Activated CD4-positive, alpha-beta T cell treated with anti-CD3 and anti-CD28 coated beads, Interleukin-2, amount 10 ng/mL, durations not matched to agents 24 days and 14 days (primary cell): ENCODE data around the gene INPP5A. TPM values are rescaled to one million over a fixed set of nuclear protein-coding genes. Genes with fewer than 3 reads are reported as not detected.

Experiments used
- DNase-seq: peaks from one replicate; pipeline ENCODE4 v3.0.0; 2022
- H3K27ac Mint-ChIP-seq: one replicate; pipeline ENCODE4 v1.8.0; 2022; ENCODE audit warnings: mild to moderate bottlenecking, mixed read lengths
- H3K27me3 Mint-ChIP-seq: one replicate; pipeline ENCODE4 v1.8.0; 2022; ENCODE audit warnings: mixed read lengths
- H3K36me3 Mint-ChIP-seq: one replicate; pipeline ENCODE4 v1.8.0; 2022; ENCODE audit warnings: low read depth, mild to moderate bottlenecking, mixed read lengths
- H3K4me1 Mint-ChIP-seq: one replicate; pipeline ENCODE4 v1.8.0; 2021; ENCODE audit warnings: mixed read lengths
- H3K4me3 Mint-ChIP-seq: one replicate; pipeline ENCODE4 v1.8.0; 2022; ENCODE audit warnings: mild to moderate bottlenecking, moderate library complexity, mixed read lengths
- H3K9me3 Mint-ChIP-seq: one replicate; pipeline ENCODE4 v1.8.0; 2021; ENCODE audit warnings: mixed read lengths
- intact Hi-C: fragments of 100-400 bp; cut with micrococcal nuclease; formaldehyde crosslinking; loops from one replicate; pipeline ENCODE4 v1.15.1; 2023
- total RNA-seq: library from RNA; stranded (reverse); gene quantifications from 2 replicates; pipeline ENCODE4 v1.2.3, GENCODE V29; 2022

INPP5A gene
- total RNA-seq, 1 donor from 2014 or later, result 10.3 TPM

DNA sequence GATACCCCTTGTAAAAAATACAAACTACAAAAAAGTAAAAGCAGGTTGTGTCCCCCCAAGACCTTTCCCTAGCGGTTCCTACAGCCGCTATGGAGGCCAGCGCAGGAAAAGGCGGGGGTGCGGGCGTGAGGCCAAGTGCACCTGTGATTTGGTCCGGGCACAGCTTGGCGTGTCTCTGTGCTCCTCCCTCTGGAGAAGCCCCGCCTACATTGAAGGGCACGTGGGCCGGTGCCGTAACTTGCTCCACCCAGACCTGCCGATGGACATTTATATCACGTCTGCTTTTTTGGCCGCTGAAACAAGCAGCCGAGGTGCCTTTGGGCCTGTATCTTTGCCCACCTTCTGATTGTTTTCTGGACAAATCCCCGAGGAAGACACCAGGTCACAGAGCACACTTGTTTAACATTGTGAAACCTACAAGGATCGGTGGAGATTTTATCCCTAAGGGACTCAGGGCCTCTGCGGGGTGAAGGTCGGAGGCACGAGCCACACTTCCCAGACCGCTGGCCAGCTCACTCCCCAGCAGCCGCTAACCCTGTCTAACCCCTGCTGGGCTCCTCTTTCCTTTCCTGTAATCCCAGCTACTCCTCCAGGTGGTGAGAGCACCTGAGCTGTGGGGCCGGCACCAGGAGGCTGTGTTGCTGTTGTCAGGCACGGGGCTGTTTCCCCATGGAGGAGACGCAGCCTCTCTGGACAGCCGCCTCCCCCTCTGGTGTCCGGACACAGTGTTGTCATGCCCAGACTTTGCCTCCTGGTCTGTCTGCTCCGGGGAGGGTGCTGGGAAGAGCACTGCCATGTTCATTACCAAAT lies 18.8 kb upstream of the INPP5A start:
- H3K4me3 Mint-ChIP-seq, result no peak overlapping the region
- intact Hi-C loops, result no loop called here
- H3K27ac Mint-ChIP-seq, result no peak overlapping the region
- no peaks in the 10 kb centered on the region for H3K27me3 Mint-ChIP-seq
- H3K9me3 Mint-ChIP-seq, result no peaks in the 10 kb centered on the region
- no peak for DNase-seq
- no peaks in the 10 kb centered on the region for H3K4me1 Mint-ChIP-seq
- no peaks in the 10 kb centered on the region for H3K36me3 Mint-ChIP-seq

DNA sequence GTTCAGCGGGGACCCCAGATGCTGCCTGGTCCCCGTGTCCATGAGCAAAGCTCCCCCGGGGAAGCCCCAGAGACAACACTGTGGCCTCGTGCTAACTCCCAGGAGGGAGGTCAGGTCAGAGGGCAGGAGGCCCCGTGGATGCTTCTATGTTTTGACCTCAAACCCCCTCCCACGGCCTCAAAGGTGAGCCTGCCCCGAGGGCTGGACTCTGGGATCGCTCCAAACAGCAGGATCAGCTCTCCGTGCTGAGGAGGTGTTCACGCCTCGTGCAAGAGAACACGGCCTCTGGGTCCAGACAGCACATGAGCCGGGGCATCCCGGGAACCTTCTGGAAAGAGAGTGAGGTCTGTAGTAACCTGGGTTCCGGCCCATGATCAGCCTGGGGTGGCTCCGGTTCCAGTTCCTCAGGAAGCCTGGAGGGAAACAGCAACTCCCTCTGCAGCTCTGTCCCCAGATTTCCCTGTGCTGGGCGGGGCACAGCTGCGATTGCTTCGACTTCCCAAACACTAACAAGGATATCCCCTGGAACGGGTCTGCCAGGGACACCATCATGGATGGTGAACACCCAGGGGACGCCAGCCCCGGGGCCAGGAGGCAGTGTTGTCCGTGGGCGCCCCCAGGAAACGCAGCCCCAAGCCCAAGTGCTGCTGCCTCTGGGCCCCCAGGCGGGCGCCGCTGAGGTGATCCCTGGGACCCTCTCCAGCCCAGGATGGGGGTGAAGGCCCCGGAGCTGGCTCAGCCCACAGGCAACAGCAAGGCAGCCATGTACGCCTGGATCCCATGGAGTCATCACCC lies 18.0 kb upstream of the INPP5A start:
- Mint-ChIP-seq H3K4me1 (no peaks in the 10 kb centered on the region), H3K27me3 (no peaks in the 10 kb centered on the region), H3K9me3 (no peaks in the 10 kb centered on the region), H3K27ac (no peak overlapping the region), H3K36me3 (no peaks in the 10 kb centered on the region), H3K4me3 (no peak overlapping the region)
- DNase-seq, result no peak
- intact Hi-C loops, result no loop called here

- H3K9me3 Mint-ChIP-seq, result no peaks in the 10 kb centered on the region
Measured at GRCh38 chr10:132520177-132520811, 17.3 kb upstream of the INPP5A start.

GRCh38 chr10:132521041-132521465 lies 16.5 kb upstream of the INPP5A start:
- Mint-ChIP-seq H3K4me1 (no peaks in the 10 kb centered on the region), H3K9me3 (no peaks in the 10 kb centered on the region), H3K36me3 (no peaks in the 10 kb centered on the region), H3K27me3 (peaks cover 7% of the 10 kb centered on the region), H3K4me3 (no peak overlapping the region), H3K27ac (no peak overlapping the region)
- no peak for DNase-seq
- intact Hi-C loops, result no loop called here

More at GRCh38 chr10:132520177-132520811, 17.3 kb upstream of the INPP5A start:
- no peak overlapping the region for H3K27ac Mint-ChIP-seq
- peaks cover 3% of the 10 kb centered on the region for H3K27me3 Mint-ChIP-seq
- no peaks in the 10 kb centered on the region for H3K4me1 Mint-ChIP-seq
- no peak for DNase-seq
- intact Hi-C loops, result no loop called here
- H3K4me3 Mint-ChIP-seq, result no peak overlapping the region
- no peaks in the 10 kb centered on the region for H3K36me3 Mint-ChIP-seq

DNA sequence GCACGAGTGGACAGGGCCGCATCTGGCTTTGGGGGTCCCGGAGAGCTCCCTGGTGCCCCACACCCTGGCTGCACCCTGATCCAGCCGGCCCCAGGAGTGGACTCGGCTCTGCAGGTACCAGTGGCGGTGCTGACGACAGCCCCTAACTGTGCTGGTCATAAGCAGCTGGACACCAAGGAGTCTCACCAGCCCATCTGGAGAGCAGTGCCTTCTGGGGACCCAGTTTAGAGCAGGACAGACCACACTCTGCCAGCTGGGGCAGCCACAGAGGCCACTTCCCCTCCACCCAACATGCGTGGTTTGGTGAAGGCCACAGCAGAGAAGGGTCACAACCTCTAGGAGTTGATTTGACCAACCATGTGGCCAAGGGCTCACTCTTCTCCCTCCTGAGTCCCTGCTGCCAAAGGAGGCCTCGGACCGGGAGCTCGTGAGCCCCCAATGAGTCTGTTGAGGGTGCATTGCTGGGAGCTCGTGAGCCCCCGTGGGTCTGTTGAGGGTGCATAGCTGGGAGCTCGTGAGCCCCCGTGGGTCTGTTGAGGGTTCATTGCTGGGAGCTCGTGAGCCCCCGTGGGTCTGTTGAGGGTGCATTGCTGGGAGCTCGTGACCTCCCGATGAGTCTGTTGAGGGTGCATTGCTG lies 16.0 kb upstream of the INPP5A start:
- intact Hi-C loops, result no loop called here
- Mint-ChIP-seq H3K4me1 (no peaks in the 10 kb centered on the region), H3K4me3 (no peak overlapping the region), H3K27ac (no peak overlapping the region), H3K9me3 (no peaks in the 10 kb centered on the region), H3K27me3 (peaks cover 7% of the 10 kb centered on the region), H3K36me3 (no peaks in the 10 kb centered on the region)
- DNase-seq, result no peak

GRCh38 chr10:132522521-132523411 lies 14.8 kb upstream of the INPP5A start:
- no peak overlapping the region for H3K4me3 Mint-ChIP-seq
- intact Hi-C loops, result no loop called here
- peaks cover 12% of the 10 kb centered on the region for H3K27me3 Mint-ChIP-seq
- no peak overlapping the region for H3K27ac Mint-ChIP-seq
- no peaks in the 10 kb centered on the region for H3K4me1 Mint-ChIP-seq
- DNase-seq, result no peak
- no peaks in the 10 kb centered on the region for H3K36me3 Mint-ChIP-seq
- no peaks in the 10 kb centered on the region for H3K9me3 Mint-ChIP-seq

DNA sequence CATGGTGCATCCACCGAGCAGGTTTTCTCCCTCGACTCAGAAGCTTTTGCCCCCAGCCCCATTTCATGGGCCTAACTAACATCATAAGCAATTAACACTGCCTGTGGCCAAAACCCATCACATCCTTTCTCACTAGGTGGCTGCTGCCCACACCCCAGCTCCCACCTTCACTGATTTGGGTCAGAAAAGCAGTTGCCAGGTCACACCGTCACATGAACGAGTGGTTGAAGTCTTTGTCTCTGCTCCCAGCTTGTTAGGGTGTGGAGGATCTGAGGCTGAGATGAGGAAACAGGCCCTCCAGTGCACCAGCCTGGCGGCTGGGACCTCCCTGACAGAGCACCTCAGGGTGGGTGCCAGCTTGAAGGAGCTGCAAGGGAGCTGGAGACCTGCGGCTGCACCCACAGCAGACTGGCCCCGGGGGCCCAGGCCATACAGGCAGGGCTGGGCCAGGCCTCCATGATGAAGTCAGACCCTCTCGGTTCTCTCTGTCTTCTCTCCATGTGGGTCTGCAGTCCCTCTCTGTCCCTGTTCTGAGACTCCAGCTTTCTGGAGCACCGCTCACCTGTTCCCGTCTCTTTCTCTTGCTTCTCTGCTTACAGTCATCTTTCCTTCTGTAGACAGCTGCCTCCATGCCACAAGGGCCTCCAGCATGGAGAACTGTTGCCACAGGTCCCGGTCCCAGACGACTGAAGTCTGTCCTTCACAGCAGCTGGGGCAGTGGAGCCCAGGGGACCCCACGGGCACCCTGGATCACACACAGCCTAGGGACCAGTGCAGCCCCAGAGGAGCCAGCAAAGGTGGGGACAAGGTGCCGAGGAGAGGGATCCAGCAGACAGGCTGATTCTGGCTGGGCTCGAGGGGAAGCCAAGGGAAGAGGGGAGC lies 13.8 kb upstream of the INPP5A start:
- Mint-ChIP-seq H3K9me3 (no peaks in the 10 kb centered on the region), H3K4me1 (no peaks in the 10 kb centered on the region), H3K27ac (no peak overlapping the region), H3K4me3 (no peak overlapping the region), H3K27me3 (peaks cover 16% of the 10 kb centered on the region), H3K36me3 (no peaks in the 10 kb centered on the region)
- intact Hi-C loops, result no loop called here
- DNase-seq, result no peak

- no peak for DNase-seq
Measured at GRCh38 chr10:132524443-132525285, 12.9 kb upstream of the INPP5A start.

GRCh38 chr10:132526676-132527075 lies 10.9 kb upstream of the INPP5A start:
- DNase-seq, result no peak
- Mint-ChIP-seq H3K4me1 (no peaks in the 10 kb centered on the region), H3K9me3 (peaks cover 5% of the 10 kb centered on the region), H3K4me3 (no peak overlapping the region), H3K36me3 (peaks cover 2% of the 10 kb centered on the region), H3K27ac (no peak overlapping the region), H3K27me3 (peaks cover 25% of the 10 kb centered on the region)
- intact Hi-C loops, result no loop called here

More at GRCh38 chr10:132524443-132525285, 12.9 kb upstream of the INPP5A start:
- no peak overlapping the region for H3K4me3 Mint-ChIP-seq
- H3K4me1 Mint-ChIP-seq, result no peaks in the 10 kb centered on the region
- intact Hi-C loops, result no loop called here
- peaks cover 19% of the 10 kb centered on the region for H3K27me3 Mint-ChIP-seq
- no peaks in the 10 kb centered on the region for H3K36me3 Mint-ChIP-seq
- H3K27ac Mint-ChIP-seq, result no peak overlapping the region
- no peaks in the 10 kb centered on the region for H3K9me3 Mint-ChIP-seq

GRCh38 chr10:132527339-132528063 lies 10.1 kb upstream of the INPP5A start:
- Mint-ChIP-seq H3K27me3 (peaks cover 29% of the 10 kb centered on the region), H3K36me3 (peaks cover 4% of the 10 kb centered on the region), H3K4me3 (no peak overlapping the region), H3K9me3 (peaks cover 10% of the 10 kb centered on the region), H3K27ac (no peak overlapping the region), H3K4me1 (no peaks in the 10 kb centered on the region)
- no peak for DNase-seq
- intact Hi-C loops, result no loop called here

DNA sequence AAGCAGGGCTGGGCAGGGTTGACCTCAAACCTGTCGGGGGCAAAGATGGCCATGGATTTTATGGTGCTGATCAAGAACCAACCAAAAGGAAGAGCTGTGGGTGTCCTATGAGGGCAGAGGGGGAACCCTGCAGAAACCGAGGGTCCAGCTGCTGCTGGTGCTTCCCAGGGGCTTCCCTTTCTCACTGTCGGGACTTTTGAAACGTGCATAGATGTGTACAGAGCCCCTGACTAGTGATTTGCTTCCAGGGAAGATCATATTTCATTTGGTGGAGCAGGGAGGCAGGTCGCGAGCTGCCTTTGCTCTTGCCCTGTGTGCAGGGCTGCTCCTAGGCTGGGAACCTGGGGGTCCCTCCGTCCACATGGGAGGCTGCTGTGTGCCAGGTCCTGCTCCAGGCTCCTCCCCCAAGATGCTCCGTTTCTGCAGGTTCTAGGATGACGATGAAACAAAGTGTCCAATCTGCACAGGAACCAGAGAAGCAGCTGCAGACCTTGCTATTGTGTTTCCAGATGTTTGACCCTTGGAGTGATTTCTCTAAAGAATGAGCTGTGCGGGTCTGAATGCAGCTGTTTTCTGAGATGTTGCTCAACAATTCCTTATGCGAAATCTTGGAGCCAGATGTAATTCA lies 9.4 kb upstream of the INPP5A start:
- intact Hi-C loops, result no loop called here
- Mint-ChIP-seq H3K9me3 (peaks cover 13% of the 10 kb centered on the region), H3K4me1 (no peaks in the 10 kb centered on the region), H3K27me3 (peaks cover 31% of the 10 kb centered on the region), H3K27ac (no peak overlapping the region), H3K4me3 (no peak overlapping the region), H3K36me3 (peaks cover 4% of the 10 kb centered on the region)
- no peak for DNase-seq
